DND-41 (cell line): ENCODE data around the gene SIRT3.

Experiments used
- ATAC-seq: fragments of 200-7000 bp; cut with Tn5 transposase; 3 replicates; pipeline ENCODE4 v1.9.1; 2021; ENCODE audit warnings: low read depth; ENCODE audit not compliant: insufficient read depth
- DNase-seq: peaks from one replicate; pipeline ENCODE4 v3.0.0-alpha.2; 2020
- H2AFZ ChIP-seq: 2 replicates; pipeline ENCODE4 v1.6.0; 2012; ENCODE audit warnings: low read depth, low read length
- H3K27ac ChIP-seq: 2 replicates; pipeline ENCODE4 v1.5.1; 2012; ENCODE audit warnings: low read length, inconsistent platforms
- H3K27me3 ChIP-seq: fragments of 200-600 bp; sonication (generic); 2 replicates; pipeline ENCODE4 v1.6.0; 2012; ENCODE audit warnings: low read length, mild to moderate bottlenecking, inconsistent platforms; ENCODE audit not compliant: insufficient read depth, poor library complexity
- H3K36me3 ChIP-seq: 2 replicates; pipeline ENCODE4 v1.5.1; 2012; ENCODE audit warnings: low read length, inconsistent platforms; ENCODE audit not compliant: insufficient read depth
- H3K4me1 ChIP-seq: 2 replicates; pipeline ENCODE4 v1.5.1; 2012; ENCODE audit warnings: mild to moderate bottlenecking, low read length; ENCODE audit not compliant: insufficient read depth
- H3K4me2 ChIP-seq: 2 replicates; pipeline ENCODE4 v1.6.0; 2012; ENCODE audit warnings: mild to moderate bottlenecking, moderate library complexity, low read length, inconsistent platforms; ENCODE audit not compliant: insufficient read depth
- H3K4me3 ChIP-seq, 2 experiments: fragments of 200-600 bp in 1 of 2; shearing (Covaris generic) in 1 of 2; 2 replicates each; pipeline ENCODE4 v1.5.1; 2012 to 2016; ENCODE audit warnings: inconsistent platforms in 2 of 2, low read length in 2 of 2, mild to moderate bottlenecking in 2 of 2, low read depth in 1 of 2, moderate library complexity in 1 of 2
- H3K79me2 ChIP-seq: 2 replicates; pipeline ENCODE4 v1.6.0; 2012; ENCODE audit warnings: low read length, inconsistent platforms; ENCODE audit not compliant: insufficient read depth
- H3K9ac ChIP-seq: 2 replicates; pipeline ENCODE4 v1.6.0; 2012; ENCODE audit warnings: low read depth, mild to moderate bottlenecking, inconsistent platforms, low read length, moderate library complexity
- H3K9me3 ChIP-seq: 2 replicates; pipeline ENCODE4 v1.5.1; 2012; ENCODE audit warnings: low read length, moderate library complexity, mild to moderate bottlenecking, inconsistent platforms; ENCODE audit not compliant: insufficient read depth, severe bottlenecking
- H4K20me1 ChIP-seq: 2 replicates; pipeline ENCODE4 v1.6.0; 2012; ENCODE audit warnings: low read length; ENCODE audit not compliant: insufficient read depth
- EZH2 ChIP-seq: IDR thresholded peaks from 3 replicates; pipeline ENCODE4 v1.6.1; 2012; ENCODE audit warnings: borderline replicate concordance, low read depth, mild to moderate bottlenecking, moderate library complexity, low read length, inconsistent platforms; ENCODE audit not compliant: severe bottlenecking
- TF ChIP-seq, protein P1 (sequence below): IDR thresholded peaks from 2 replicates; pipeline ENCODE4 v1.5.1; 2012; ENCODE audit warnings: borderline replicate concordance, low read length, moderate library complexity, mild to moderate bottlenecking; ENCODE audit not compliant: poor library complexity, severe bottlenecking; ENCODE audit errors: extremely low read depth

Gene SIRT3

GRCh38 chr11:284105-285020 lies 48.2 kb upstream of the SIRT3 start:
- no peaks in the 10 kb centered on the region for H4K20me1 ChIP-seq
- H3K4me2 ChIP-seq, result no peak overlapping the region
- peaks cover 9% of the 10 kb centered on the region for H3K27me3 ChIP-seq
- no peaks in the 10 kb centered on the region for H3K36me3 ChIP-seq
- DNase-seq (no peak), ATAC-seq (no peak)
- peaks cover 5% of the 10 kb centered on the region; the same call in 1 of the 2 replicates for H3K79me2 ChIP-seq
- H3K27ac ChIP-seq, result no peak overlapping the region
- no peak for TF ChIP-seq EZH2
- TF ChIP-seq, protein P1, sequence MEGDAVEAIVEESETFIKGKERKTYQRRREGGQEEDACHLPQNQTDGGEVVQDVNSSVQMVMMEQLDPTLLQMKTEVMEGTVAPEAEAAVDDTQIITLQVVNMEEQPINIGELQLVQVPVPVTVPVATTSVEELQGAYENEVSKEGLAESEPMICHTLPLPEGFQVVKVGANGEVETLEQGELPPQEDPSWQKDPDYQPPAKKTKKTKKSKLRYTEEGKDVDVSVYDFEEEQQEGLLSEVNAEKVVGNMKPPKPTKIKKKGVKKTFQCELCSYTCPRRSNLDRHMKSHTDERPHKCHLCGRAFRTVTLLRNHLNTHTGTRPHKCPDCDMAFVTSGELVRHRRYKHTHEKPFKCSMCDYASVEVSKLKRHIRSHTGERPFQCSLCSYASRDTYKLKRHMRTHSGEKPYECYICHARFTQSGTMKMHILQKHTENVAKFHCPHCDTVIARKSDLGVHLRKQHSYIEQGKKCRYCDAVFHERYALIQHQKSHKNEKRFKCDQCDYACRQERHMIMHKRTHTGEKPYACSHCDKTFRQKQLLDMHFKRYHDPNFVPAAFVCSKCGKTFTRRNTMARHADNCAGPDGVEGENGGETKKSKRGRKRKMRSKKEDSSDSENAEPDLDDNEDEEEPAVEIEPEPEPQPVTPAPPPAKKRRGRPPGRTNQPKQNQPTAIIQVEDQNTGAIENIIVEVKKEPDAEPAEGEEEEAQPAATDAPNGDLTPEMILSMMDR, result no peak
- peaks cover 18% of the 10 kb centered on the region for H3K4me1 ChIP-seq
- H2AFZ ChIP-seq, result no peak overlapping the region
- H3K9me3 ChIP-seq, result no peaks in the 10 kb centered on the region
- no peak overlapping the region for H3K4me3 ChIP-seq
- no peak overlapping the region for H3K9ac ChIP-seq

GRCh38 chr11:283405-284104 lies 47.4 kb upstream of the SIRT3 start:
- no peak overlapping the region for H3K9ac ChIP-seq
- no peak overlapping the region for H2AFZ ChIP-seq
- peaks cover 5% of the 10 kb centered on the region; the same call in 1 of the 2 replicates for H3K79me2 ChIP-seq
- no peaks in the 10 kb centered on the region for H3K36me3 ChIP-seq
- H3K27me3 ChIP-seq, result peaks cover 8% of the 10 kb centered on the region
- H3K4me2 ChIP-seq, result no peak overlapping the region
- no peak for ATAC-seq
- H3K4me1 ChIP-seq, result peaks cover 16% of the 10 kb centered on the region
- H3K4me3 ChIP-seq, result no peak overlapping the region
- DNase-seq, result no peak
- TF ChIP-seq, protein P1, result no peak
- TF ChIP-seq EZH2, result no peak
- no peaks in the 10 kb centered on the region for H3K9me3 ChIP-seq
- H3K27ac ChIP-seq, result no peak overlapping the region
- H4K20me1 ChIP-seq, result no peaks in the 10 kb centered on the region

GRCh38 chr11:282630-283360 lies 46.7 kb upstream of the SIRT3 start:
- TF ChIP-seq, protein P1, result no peak
- TF ChIP-seq EZH2, result no peak
- Histone ChIP-seq H3K27me3 (peaks cover under 1% of the 10 kb centered on the region), H3K4me2 (no peak overlapping the region), H3K9me3 (no peaks in the 10 kb centered on the region), H3K4me1 (peaks cover 14% of the 10 kb centered on the region), H3K9ac (no peak overlapping the region), H2AFZ (no peak overlapping the region), H3K36me3 (no peaks in the 10 kb centered on the region), H3K4me3 (no peak overlapping the region), H4K20me1 (no peaks in the 10 kb centered on the region), H3K79me2 (no peaks in the 10 kb centered on the region), H3K27ac (no peak overlapping the region)
- no peak for DNase-seq
- no peak for ATAC-seq
